C4-2B (cell line): ENCODE data around the gene TPRN.

ENCODE experiments used
- ZFX ChIP-seq: fragments of 450-650 bp; IDR thresholded peaks from 2 replicates; pipeline ENCODE4 v1.6.1; 2017
- TF ChIP-seq, protein P1 (sequence below): fragments of 450-650 bp; conservative IDR thresholded peaks from 2 replicates; pipeline ENCODE4 v1.5.1; 2017; ENCODE audit warnings: mild to moderate bottlenecking

- TF ChIP-seq, protein P1, sequence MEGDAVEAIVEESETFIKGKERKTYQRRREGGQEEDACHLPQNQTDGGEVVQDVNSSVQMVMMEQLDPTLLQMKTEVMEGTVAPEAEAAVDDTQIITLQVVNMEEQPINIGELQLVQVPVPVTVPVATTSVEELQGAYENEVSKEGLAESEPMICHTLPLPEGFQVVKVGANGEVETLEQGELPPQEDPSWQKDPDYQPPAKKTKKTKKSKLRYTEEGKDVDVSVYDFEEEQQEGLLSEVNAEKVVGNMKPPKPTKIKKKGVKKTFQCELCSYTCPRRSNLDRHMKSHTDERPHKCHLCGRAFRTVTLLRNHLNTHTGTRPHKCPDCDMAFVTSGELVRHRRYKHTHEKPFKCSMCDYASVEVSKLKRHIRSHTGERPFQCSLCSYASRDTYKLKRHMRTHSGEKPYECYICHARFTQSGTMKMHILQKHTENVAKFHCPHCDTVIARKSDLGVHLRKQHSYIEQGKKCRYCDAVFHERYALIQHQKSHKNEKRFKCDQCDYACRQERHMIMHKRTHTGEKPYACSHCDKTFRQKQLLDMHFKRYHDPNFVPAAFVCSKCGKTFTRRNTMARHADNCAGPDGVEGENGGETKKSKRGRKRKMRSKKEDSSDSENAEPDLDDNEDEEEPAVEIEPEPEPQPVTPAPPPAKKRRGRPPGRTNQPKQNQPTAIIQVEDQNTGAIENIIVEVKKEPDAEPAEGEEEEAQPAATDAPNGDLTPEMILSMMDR = no peak
- no peak for TF ChIP-seq ZFX
Measured at GRCh38 chr9:137149942-137150616, 50.5 kb downstream of the TPRN start.
